ENCODE data around the gene TNFRSF17. TPM values are rescaled to one million over a fixed set of nuclear protein-coding genes. Genes with fewer than 3 reads are reported as not detected.
A peak's percentile ranks its signal among the peaks of the same experiment; 100 is the strongest.
"Not testable (repeated sequence)": the region's sequence is repeated elsewhere in the genome, so short reads cannot be mapped to it uniquely, and the experiment has no call there.

TNFRSF17 gene
- total RNA-seq, 1 donor from 2014 or later, result 2.0 TPM

- no peak for DNase-seq (ENCODE audit: low spot score in 2 of 2)
- no peak for FAIRE-seq
Measured at GRCh38 chr16:11967195-11967911, 2.3 kb downstream of the TNFRSF17 start.

GRCh38 chr16:11968577-11968976 lies 3.6 kb downstream of the TNFRSF17 start:
- FAIRE-seq (no peak), DNase-seq (ENCODE audit: low spot score in 2 of 2) (no peak)

GRCh38 chr16:11970292-11970691 lies 5.3 kb downstream of the TNFRSF17 start:
- DNase-seq (ENCODE audit: low spot score in 2 of 2); FAIRE-seq: not testable (repeated sequence)

- DNase-seq (ENCODE audit: low spot score in 2 of 2) (no peak), FAIRE-seq (no peak)
Measured at GRCh38 chr16:11972128-11972527, 7.1 kb downstream of the TNFRSF17 start.

GRCh38 chr16:11973070-11973469 lies 8.1 kb downstream of the TNFRSF17 start:
- FAIRE-seq (no peak), DNase-seq (ENCODE audit: low spot score in 2 of 2) (no peak)

GRCh38 chr16:11976850-11977375 lies 11.9 kb downstream of the TNFRSF17 start:
- DNase-seq (ENCODE audit: low spot score in 2 of 2) (peak in 1 of 2 donors; percentile 19), FAIRE-seq (no peak)

- DNase-seq (ENCODE audit: low spot score in 2 of 2) (peak in 1 of 2 donors; percentile 45), FAIRE-seq (no peak)
Measured at GRCh38 chr16:11977376-11978041, 12.5 kb downstream of the TNFRSF17 start.

- DNase-seq (ENCODE audit: low spot score in 2 of 2) (no peak), FAIRE-seq (no peak)
Measured at GRCh38 chr16:11978080-11978479, 13.1 kb downstream of the TNFRSF17 start.

GRCh38 chr16:11979013-11979672 lies 14.1 kb downstream of the TNFRSF17 start:
- FAIRE-seq (no peak), DNase-seq (ENCODE audit: low spot score in 2 of 2) (no peak)

- DNase-seq (ENCODE audit: low spot score in 2 of 2), result no peak
Measured at GRCh38 chr16:11980136-11980844, 15.3 kb downstream of the TNFRSF17 start.

GRCh38 chr16:11985250-11985649 lies 20.2 kb downstream of the TNFRSF17 start:
- FAIRE-seq, result no peak
- no peak for DNase-seq (ENCODE audit: low spot score in 2 of 2)

More at GRCh38 chr16:11980136-11980844, 15.3 kb downstream of the TNFRSF17 start:
- FAIRE-seq, result no peak

GRCh38 chr16:11986521-11987057 lies 21.6 kb downstream of the TNFRSF17 start:
- FAIRE-seq (no peak), DNase-seq (ENCODE audit: low spot score in 2 of 2) (no peak)

GRCh38 chr16:11988258-11988978 lies 23.4 kb downstream of the TNFRSF17 start:
- FAIRE-seq, result no peak

GRCh38 chr16:11990702-11991390 lies 25.8 kb downstream of the TNFRSF17 start:
- DNase-seq (ENCODE audit: low spot score in 2 of 2) (no peak), FAIRE-seq (no peak)

More at GRCh38 chr16:11988258-11988978, 23.4 kb downstream of the TNFRSF17 start:
- no peak for DNase-seq (ENCODE audit: low spot score in 2 of 2)

- DNase-seq (ENCODE audit: low spot score in 2 of 2) (no peak), FAIRE-seq (no peak)
Measured at GRCh38 chr16:11992008-11992584, 27.1 kb downstream of the TNFRSF17 start.

- DNase-seq (ENCODE audit: low spot score in 2 of 2) (no peak), FAIRE-seq (no peak)
Measured at GRCh38 chr16:11992586-11993524, 27.8 kb downstream of the TNFRSF17 start.

All from frontal cortex (tissue), 4 donors.